ENCODE measurements around the gene ESF1.

GRCh38 chr20:13814672-13815071 is 30.0 kb upstream of the ESF1 start:
- no peak for TF ChIP-seq TAF1 (conservative IDR thresholded peaks at IDR 0.05)
- TF ChIP-seq CTCF (IDR thresholded peaks at IDR 0.05; ENCODE audit: low read depth, low read length, missing input control) = no peak
- TF ChIP-seq, protein P1, sequence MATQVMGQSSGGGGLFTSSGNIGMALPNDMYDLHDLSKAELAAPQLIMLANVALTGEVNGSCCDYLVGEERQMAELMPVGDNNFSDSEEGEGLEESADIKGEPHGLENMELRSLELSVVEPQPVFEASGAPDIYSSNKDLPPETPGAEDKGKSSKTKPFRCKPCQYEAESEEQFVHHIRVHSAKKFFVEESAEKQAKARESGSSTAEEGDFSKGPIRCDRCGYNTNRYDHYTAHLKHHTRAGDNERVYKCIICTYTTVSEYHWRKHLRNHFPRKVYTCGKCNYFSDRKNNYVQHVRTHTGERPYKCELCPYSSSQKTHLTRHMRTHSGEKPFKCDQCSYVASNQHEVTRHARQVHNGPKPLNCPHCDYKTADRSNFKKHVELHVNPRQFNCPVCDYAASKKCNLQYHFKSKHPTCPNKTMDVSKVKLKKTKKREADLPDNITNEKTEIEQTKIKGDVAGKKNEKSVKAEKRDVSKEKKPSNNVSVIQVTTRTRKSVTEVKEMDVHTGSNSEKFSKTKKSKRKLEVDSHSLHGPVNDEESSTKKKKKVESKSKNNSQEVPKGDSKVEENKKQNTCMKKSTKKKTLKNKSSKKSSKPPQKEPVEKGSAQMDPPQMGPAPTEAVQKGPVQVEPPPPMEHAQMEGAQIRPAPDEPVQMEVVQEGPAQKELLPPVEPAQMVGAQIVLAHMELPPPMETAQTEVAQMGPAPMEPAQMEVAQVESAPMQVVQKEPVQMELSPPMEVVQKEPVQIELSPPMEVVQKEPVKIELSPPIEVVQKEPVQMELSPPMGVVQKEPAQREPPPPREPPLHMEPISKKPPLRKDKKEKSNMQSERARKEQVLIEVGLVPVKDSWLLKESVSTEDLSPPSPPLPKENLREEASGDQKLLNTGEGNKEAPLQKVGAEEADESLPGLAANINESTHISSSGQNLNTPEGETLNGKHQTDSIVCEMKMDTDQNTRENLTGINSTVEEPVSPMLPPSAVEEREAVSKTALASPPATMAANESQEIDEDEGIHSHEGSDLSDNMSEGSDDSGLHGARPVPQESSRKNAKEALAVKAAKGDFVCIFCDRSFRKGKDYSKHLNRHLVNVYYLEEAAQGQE (IDR thresholded peaks at IDR 0.05) = no peak
- TF ChIP-seq, protein P2, sequence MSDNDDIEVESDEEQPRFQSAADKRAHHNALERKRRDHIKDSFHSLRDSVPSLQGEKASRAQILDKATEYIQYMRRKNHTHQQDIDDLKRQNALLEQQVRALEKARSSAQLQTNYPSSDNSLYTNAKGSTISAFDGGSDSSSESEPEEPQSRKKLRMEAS (IDR thresholded peaks at IDR 0.05) = no peak
- no peak for TF ChIP-seq GABPA (IDR thresholded peaks at IDR 0.05 in 1 of 2, conservative IDR thresholded peaks at IDR 0.05 in 1 of 2)

All from liver (tissue), 3 donors.